HEK293 (cell line): ENCODE measurements around the gene TGIF1.

Experiments
- CTCF ChIA-PET: fragments of 350-600 bp; formaldehyde crosslinking; extraction: SDS; loops from one replicate; lab custom pipeline; 2021; ENCODE audit warnings: antibody characterized with exemption; lab: Yijun Ruan, JAX
- POLR2A ChIA-PET: fragments of 300-600 bp; formaldehyde crosslinking; extraction: SDS; loops from one replicate; lab custom pipeline; 2020; ENCODE audit warnings: antibody characterized with exemption, inconsistent platforms; lab: Yijun Ruan, JAX
- H3K27ac ChIP-seq: fragments of 200-500 bp; sonication (Bioruptor generic); 2 replicates; pipeline ENCODE4 v1.5.1; 2014; ENCODE audit warnings: low read depth, low read length, control low read depth, inconsistent platforms; ENCODE audit errors: extremely low read depth
- H3K36me3 ChIP-seq, 2 experiments: fragments of 200-500 bp in 1 of 2; sonication (Bioruptor generic) in 1 of 2; 1 replicate in 1 of 2; 2 replicates in 1 of 2; pipeline ENCODE4 v1.5.1; 2014 to 2017; ENCODE audit warnings: inconsistent platforms in 2 of 2, low read length in 2 of 2; ENCODE audit not compliant: control insufficient read depth in 2 of 2, insufficient read depth in 1 of 2
- H3K4me1 ChIP-seq: fragments of 200-500 bp; sonication (Bioruptor generic); 2 replicates; pipeline ENCODE4 v1.5.1; 2014; ENCODE audit warnings: mild to moderate bottlenecking, low read length, inconsistent platforms; ENCODE audit not compliant: control insufficient read depth, insufficient read depth
- H3K4me3 ChIP-seq: 2 replicates; pipeline ENCODE4 v1.5.1; 2011; ENCODE audit warnings: low read depth, mild to moderate bottlenecking, control low read depth, low read length, moderate library complexity
- H3K9me3 ChIP-seq: fragments of 200-500 bp; sonication (Bioruptor generic); 2 replicates; pipeline ENCODE4 v1.5.1; 2014; ENCODE audit warnings: low read depth, low read length, inconsistent platforms; ENCODE audit not compliant: control insufficient read depth, insufficient read depth
- ATF2 ChIP-seq: fragments of 450-650 bp; formaldehyde crosslinking; IDR thresholded peaks from 2 replicates; pipeline ENCODE4 v1.5.1; 2016; ENCODE audit warnings: missing biosample characterization, missing genetic modification characterization, low read depth
- EGR2 ChIP-seq: fragments of 450-650 bp; formaldehyde crosslinking; IDR thresholded peaks from 2 replicates; pipeline ENCODE4 v1.5.1; 2016; ENCODE audit warnings: low read depth, missing biosample characterization, missing genetic modification characterization
- KLF16 ChIP-seq: fragments of 450-650 bp; formaldehyde crosslinking; IDR thresholded peaks from 2 replicates; pipeline ENCODE4 v1.5.1; 2017; ENCODE audit warnings: missing biosample characterization, missing genetic modification characterization
- YY1 ChIP-seq: fragments of 450-650 bp; formaldehyde crosslinking; IDR thresholded peaks from 2 replicates; pipeline ENCODE4 v1.5.1; 2018; ENCODE audit warnings: missing biosample characterization, missing genetic modification characterization
- ZBTB6 ChIP-seq: fragments of 450-650 bp; formaldehyde crosslinking; IDR thresholded peaks from 2 replicates; pipeline ENCODE4 v1.5.1; 2017; ENCODE audit warnings: missing biosample characterization, missing genetic modification characterization
- ZNF10 ChIP-seq: fragments of 450-650 bp; formaldehyde crosslinking; IDR thresholded peaks from 2 replicates; pipeline ENCODE4 v1.5.1; 2017; ENCODE audit warnings: missing biosample characterization, missing genetic modification characterization
- ZNF16 ChIP-seq: fragments of 450-650 bp; formaldehyde crosslinking; IDR thresholded peaks from 2 replicates; pipeline ENCODE4 v1.5.1; 2016; ENCODE audit warnings: low read depth, missing biosample characterization, missing genetic modification characterization
- ZNF175 ChIP-seq: fragments of 450-650 bp; formaldehyde crosslinking; IDR thresholded peaks from 2 replicates; pipeline ENCODE4 v1.5.1; 2016; ENCODE audit warnings: missing biosample characterization, missing genetic modification characterization
- ZNF274 ChIP-seq, 2 experiments: fragments of 200-500 bp in 1 of 2; fragments of 450-650 bp in 1 of 2; sonication (Bioruptor generic) in 1 of 2; formaldehyde crosslinking in 1 of 2; IDR thresholded peaks; 2 replicates each; pipeline versions ENCODE4 v1.5.1 to v1.6.1; 2014 to 2016; ENCODE audit warnings: borderline replicate concordance in 1 of 2, inconsistent platforms in 1 of 2, low read length in 1 of 2, missing biosample characterization in 1 of 2, missing genetic modification characterization in 1 of 2
- ZNF501 ChIP-seq: fragments of 450-650 bp; formaldehyde crosslinking; IDR thresholded peaks from 2 replicates; pipeline ENCODE4 v1.5.1; 2016; ENCODE audit warnings: missing biosample characterization, missing genetic modification characterization
- ZNF518A ChIP-seq: fragments of 450-650 bp; formaldehyde crosslinking; conservative IDR thresholded peaks from 2 replicates; pipeline ENCODE4 v1.5.1; 2016; ENCODE audit warnings: low read depth, missing biosample characterization, missing genetic modification characterization
- ZNF544 ChIP-seq: fragments of 450-650 bp; formaldehyde crosslinking; IDR thresholded peaks from 2 replicates; pipeline ENCODE4 v1.5.0; 2017; ENCODE audit warnings: missing biosample characterization, missing genetic modification characterization
- ZNF548 ChIP-seq: fragments of 450-650 bp; formaldehyde crosslinking; IDR thresholded peaks from 2 replicates; pipeline ENCODE4 v1.5.1; 2016; ENCODE audit warnings: missing biosample characterization, missing genetic modification characterization
- ZNF571 ChIP-seq: fragments of 450-650 bp; formaldehyde crosslinking; IDR thresholded peaks from 2 replicates; pipeline ENCODE4 v1.5.0; 2017; ENCODE audit warnings: missing biosample characterization, missing genetic modification characterization
- ZSCAN16 ChIP-seq: fragments of 450-650 bp; formaldehyde crosslinking; IDR thresholded peaks from 2 replicates; pipeline ENCODE4 v1.5.1; 2016; ENCODE audit warnings: missing biosample characterization, missing genetic modification characterization

TGIF1 gene

GRCh38 chr18:3463051-3463450 is 13.1 kb downstream of the TGIF1 start:
- no peak overlapping the region for H3K4me3 ChIP-seq
- no peaks in the 10 kb centered on the region for H3K9me3 ChIP-seq
- H3K36me3 ChIP-seq = peaks cover 15 to 19% of the 10 kb centered on the region in 2 experiments
- TF ChIP-seq ZNF16 (tag by site-specific recombination) (no peak), ZNF548 (tag by site-specific recombination) (no peak), ZNF10 (tag by site-specific recombination) (no peak)
- POLR2A ChIA-PET = interaction anchor here (1.4 kb wide), 1 partner anchor 11 kb away, joined by 6 read pairs; no protein-coding TSS in a partner anchor
- CTCF ChIA-PET = interaction anchor here (0.6 to 2.7 kb wide), 5 partner anchors 9 to 491 kb away, joined by 3 to 12 read pairs (median 4); no protein-coding TSS in a partner anchor
- H3K4me1 ChIP-seq = no peaks in the 10 kb centered on the region
- H3K27ac ChIP-seq = no peak overlapping the region

GRCh38 chr18:3466045-3466444 is 16.1 kb downstream of the TGIF1 start:
- Histone ChIP-seq H3K9me3 (no peaks in the 10 kb centered on the region), H3K36me3 (peaks cover 0 to under 1% of the 10 kb centered on the region in 2 experiments; a peak in 1 of 3 replicates), H3K27ac (no peak overlapping the region), H3K4me3 (no peak overlapping the region), H3K4me1 (no peaks in the 10 kb centered on the region)
- no peak for TF ChIP-seq ZNF175 (tag by site-specific recombination)
- no peak for TF ChIP-seq YY1 (tag by site-specific recombination)
- TF ChIP-seq KLF16 = no peak
- no peak for TF ChIP-seq ZNF544
- no peak for TF ChIP-seq ATF2 (tag by site-specific recombination)
- TF ChIP-seq ZSCAN16 (tag by site-specific recombination) = no peak
- TF ChIP-seq ZNF571 (tag by site-specific recombination) = no peak
- no peak for TF ChIP-seq ZNF274 (IDR thresholded peaks at IDR 0.05; ENCODE audit: low read length)
- TF ChIP-seq ZNF274 (tag by site-specific recombination; IDR thresholded peaks at IDR 0.05; ENCODE audit: borderline replicate concordance) = no peak
- TF ChIP-seq ZNF501 (tag by site-specific recombination) = no peak
- TF ChIP-seq ZBTB6 (tag by site-specific recombination) = no peak
- no peak for TF ChIP-seq EGR2 (tag by site-specific recombination)
- TF ChIP-seq ZNF518A (tag by site-specific recombination) = no peak
- ChIA-PET POLR2A (interaction anchor here (0.5 to 1.4 kb wide), 3 partner anchors 13 to 174 kb away, joined by 3 to 5 read pairs (median 3); no protein-coding TSS in a partner anchor), CTCF (interaction anchor here (0.9 to 3.6 kb wide), 5 partner anchors 11 to 200 kb away, joined by 3 to 20 read pairs (median 7); no protein-coding TSS in a partner anchor)
